Hepatocyte (in vitro differentiated cells): ENCODE results near the gene KNDC1.
"Not testable (repeated sequence)": the region's sequence is repeated elsewhere in the genome, so short reads cannot be mapped to it uniquely, and the experiment has no call there.

Experiments used
- EZH2 ChIP-seq: fragments of 200-600 bp; sonication (generic); IDR thresholded peaks from 2 replicates; pipeline ENCODE4 v1.6.1; 2016; ENCODE audit warnings: antibody characterized with exemption, mild to moderate bottlenecking, borderline replicate concordance
- EZH2phosphoT487 ChIP-seq: fragments of 200-600 bp; sonication (generic); IDR thresholded peaks from one replicate; pipeline ENCODE4 v1.6.1; 2018; ENCODE audit warnings: antibody characterized with exemption, mild to moderate bottlenecking, low read depth, moderate library complexity; ENCODE audit not compliant: unreplicated experiment, severe bottlenecking
- TF ChIP-seq, protein P1 (sequence below): fragments of 200-600 bp; sonication (generic); IDR thresholded peaks from 2 replicates; pipeline ENCODE4 v1.5.1; 2016; ENCODE audit warnings: antibody characterized with exemption, mild to moderate bottlenecking; ENCODE audit not compliant: poor library complexity

DNA sequence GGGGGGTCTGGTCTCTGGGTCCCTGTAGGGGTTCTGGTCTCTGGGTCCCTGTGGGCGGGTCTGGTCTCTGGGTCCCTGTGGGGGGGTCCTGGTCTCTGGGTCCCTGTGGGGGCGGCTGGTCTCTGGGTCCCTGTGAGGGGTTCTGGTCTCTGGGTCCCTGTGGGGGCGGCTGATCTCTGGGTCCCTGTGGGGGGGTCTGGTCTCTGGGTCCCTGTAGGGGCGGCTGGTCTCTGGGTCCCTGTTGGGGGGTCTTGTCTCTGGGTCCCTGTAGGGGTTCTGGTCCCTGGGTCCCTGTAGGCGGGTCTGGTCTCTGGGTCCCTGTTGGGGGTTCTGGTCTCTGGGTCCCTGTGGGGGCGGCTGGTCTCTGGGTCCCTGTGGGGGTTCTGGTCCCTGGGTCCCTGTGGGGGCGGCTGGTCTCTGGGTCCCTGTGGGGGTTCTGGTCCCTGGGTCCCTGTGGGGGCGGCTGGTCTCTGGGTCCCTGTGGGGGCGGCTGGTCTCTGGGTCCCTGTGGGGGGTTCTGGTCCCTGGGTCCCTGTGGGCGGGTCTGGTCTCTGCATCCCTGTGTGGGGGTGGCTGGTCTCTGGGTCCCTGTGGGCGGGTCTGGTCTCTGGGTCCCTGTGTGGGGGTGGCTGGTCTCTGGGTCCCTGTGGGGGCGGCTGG, 22.4 kb upstream of the KNDC1 start:
- not testable (repeated sequence) for TF ChIP-seq EZH2, EZH2phosphoT487
- TF ChIP-seq, protein P1, sequence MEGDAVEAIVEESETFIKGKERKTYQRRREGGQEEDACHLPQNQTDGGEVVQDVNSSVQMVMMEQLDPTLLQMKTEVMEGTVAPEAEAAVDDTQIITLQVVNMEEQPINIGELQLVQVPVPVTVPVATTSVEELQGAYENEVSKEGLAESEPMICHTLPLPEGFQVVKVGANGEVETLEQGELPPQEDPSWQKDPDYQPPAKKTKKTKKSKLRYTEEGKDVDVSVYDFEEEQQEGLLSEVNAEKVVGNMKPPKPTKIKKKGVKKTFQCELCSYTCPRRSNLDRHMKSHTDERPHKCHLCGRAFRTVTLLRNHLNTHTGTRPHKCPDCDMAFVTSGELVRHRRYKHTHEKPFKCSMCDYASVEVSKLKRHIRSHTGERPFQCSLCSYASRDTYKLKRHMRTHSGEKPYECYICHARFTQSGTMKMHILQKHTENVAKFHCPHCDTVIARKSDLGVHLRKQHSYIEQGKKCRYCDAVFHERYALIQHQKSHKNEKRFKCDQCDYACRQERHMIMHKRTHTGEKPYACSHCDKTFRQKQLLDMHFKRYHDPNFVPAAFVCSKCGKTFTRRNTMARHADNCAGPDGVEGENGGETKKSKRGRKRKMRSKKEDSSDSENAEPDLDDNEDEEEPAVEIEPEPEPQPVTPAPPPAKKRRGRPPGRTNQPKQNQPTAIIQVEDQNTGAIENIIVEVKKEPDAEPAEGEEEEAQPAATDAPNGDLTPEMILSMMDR, result not testable (repeated sequence)
